AG04449 (cell line): ENCODE measurements around the gene VAPB.

Source experiments
- CTCF ChIA-PET: fragments of 350-600 bp; formaldehyde crosslinking; extraction: SDS; loops from one replicate; lab custom pipeline; 2021; ENCODE audit warnings: antibody characterized with exemption; lab: Yijun Ruan, JAX
- POLR2A ChIA-PET: fragments of 400-600, 350-600 bp; formaldehyde crosslinking; extraction: SDS; loops from one replicate; lab custom pipeline; 2020; ENCODE audit warnings: antibody characterized with exemption, inconsistent platforms; lab: Yijun Ruan, JAX
- DNase-seq: peaks from one replicate; pipeline ENCODE4 v3.0.0-alpha.2; 2010; ENCODE audit warnings: low read depth, low spot score
- H3K4me3 ChIP-seq: 2 replicates; pipeline ENCODE4 v1.5.1; 2011; ENCODE audit warnings: low read depth, mild to moderate bottlenecking, control low read depth, low read length
- TF ChIP-seq, protein P1 (sequence below): IDR thresholded peaks from one replicate; pipeline ENCODE4 v1.5.1; 2011; ENCODE audit warnings: mild to moderate bottlenecking, moderate library complexity, low read length, control low read depth, inconsistent platforms; ENCODE audit not compliant: insufficient read depth; ENCODE audit errors: missing control alignments

VAPB gene

GRCh38 chr20:58349570-58349969, 39.5 kb upstream of the VAPB start:
- CTCF ChIA-PET: interaction anchor here (0.7 to 1.4 kb wide), 3 partner anchors 8 to 301 kb away, joined by 3 read pairs; no protein-coding TSS in a partner anchor
- H3K4me3 ChIP-seq: no peak overlapping the region
- DNase-seq: peak; percentile 21
- POLR2A ChIA-PET: no interaction called here
- TF ChIP-seq, protein P1, sequence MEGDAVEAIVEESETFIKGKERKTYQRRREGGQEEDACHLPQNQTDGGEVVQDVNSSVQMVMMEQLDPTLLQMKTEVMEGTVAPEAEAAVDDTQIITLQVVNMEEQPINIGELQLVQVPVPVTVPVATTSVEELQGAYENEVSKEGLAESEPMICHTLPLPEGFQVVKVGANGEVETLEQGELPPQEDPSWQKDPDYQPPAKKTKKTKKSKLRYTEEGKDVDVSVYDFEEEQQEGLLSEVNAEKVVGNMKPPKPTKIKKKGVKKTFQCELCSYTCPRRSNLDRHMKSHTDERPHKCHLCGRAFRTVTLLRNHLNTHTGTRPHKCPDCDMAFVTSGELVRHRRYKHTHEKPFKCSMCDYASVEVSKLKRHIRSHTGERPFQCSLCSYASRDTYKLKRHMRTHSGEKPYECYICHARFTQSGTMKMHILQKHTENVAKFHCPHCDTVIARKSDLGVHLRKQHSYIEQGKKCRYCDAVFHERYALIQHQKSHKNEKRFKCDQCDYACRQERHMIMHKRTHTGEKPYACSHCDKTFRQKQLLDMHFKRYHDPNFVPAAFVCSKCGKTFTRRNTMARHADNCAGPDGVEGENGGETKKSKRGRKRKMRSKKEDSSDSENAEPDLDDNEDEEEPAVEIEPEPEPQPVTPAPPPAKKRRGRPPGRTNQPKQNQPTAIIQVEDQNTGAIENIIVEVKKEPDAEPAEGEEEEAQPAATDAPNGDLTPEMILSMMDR: no peak

DNA sequence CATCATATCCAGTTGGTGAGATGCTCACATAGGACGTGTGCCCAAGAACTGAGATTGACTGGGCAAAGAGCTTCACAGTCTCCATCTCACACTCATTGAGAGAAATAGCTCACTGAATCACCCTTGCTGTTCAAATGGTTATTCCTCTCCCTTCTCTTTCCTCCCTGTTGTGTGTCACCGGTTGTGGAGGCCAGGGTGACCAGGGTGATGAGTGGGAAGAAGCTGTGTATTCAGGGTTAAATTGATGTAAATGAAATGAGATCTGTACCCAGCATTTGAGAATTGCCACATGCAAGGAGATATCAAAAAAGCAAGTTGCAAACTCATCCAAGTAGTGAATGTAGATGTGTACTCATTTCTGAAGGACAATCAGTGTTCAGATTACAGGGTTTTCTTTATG, 36.6 kb upstream of the VAPB start:
- no peak for DNase-seq
- no peak overlapping the region for H3K4me3 ChIP-seq
- TF ChIP-seq, protein P1: no peak
- POLR2A ChIA-PET: no interaction called here
- CTCF ChIA-PET: interaction anchor here (1.0 kb wide), 1 partner anchor 116 kb away, joined by 5 read pairs; no protein-coding TSS in a partner anchor

DNA sequence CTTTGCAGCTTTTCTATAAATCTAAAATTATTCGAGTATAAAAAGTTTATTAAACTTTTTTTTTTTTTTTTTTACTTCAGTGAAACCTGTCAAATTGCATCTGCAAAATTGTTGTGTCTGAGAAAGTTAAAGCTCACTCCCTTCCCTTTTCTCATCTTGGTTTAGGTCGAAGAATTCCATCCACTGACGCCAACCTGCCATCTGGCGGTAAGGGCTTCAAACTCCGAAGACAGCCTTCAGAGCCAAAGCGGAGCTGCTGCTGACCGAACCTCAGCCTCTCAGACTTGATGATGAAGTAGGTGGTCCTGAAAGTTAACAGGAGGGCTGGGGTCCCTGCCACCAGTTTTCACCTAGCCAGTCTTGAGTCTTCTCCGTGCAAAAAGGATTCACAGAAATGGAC, 29.6 kb upstream of the VAPB start:
- H3K4me3 ChIP-seq: no peak overlapping the region
- ChIA-PET CTCF (no interaction called here), POLR2A (no interaction called here)
- TF ChIP-seq, protein P1: no peak
- DNase-seq: no peak

GRCh38 chr20:58360936-58361335, 28.1 kb upstream of the VAPB start:
- DNase-seq: no peak
- CTCF ChIA-PET: interaction anchor here (0.9 to 2.0 kb wide), 7 partner anchors 10 to 124 kb away, joined by 3 to 6 read pairs (median 3); no protein-coding TSS in a partner anchor
- no peak overlapping the region for H3K4me3 ChIP-seq
- POLR2A ChIA-PET: no interaction called here
- TF ChIP-seq, protein P1: no peak

- POLR2A ChIA-PET: no interaction called here
- DNase-seq: no peak
- CTCF ChIA-PET: interaction anchor here (1.2 to 2.0 kb wide), 4 partner anchors 11 to 86 kb away, joined by 3 to 6 read pairs (median 4); no protein-coding TSS in a partner anchor
- TF ChIP-seq, protein P1: no peak
- no peak overlapping the region for H3K4me3 ChIP-seq
Measured at GRCh38 chr20:58361481-58362205, 27.4 kb upstream of the VAPB start.

DNA sequence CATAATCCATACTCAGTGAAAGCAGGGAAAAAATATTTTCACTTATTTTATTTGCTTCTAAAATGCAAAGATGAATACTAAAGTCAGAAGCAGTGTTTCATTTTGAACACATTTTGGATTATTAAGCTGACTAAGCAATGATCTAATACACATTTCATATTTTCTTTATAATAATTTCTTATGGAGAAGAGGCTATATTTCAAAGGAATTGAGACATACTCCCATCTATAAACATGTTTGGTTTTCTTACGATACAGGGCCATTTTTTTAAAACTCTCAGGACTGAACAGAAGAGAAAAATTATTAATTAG, 26.9 kb upstream of the VAPB start:
- DNase-seq: no peak
- CTCF ChIA-PET: interaction anchor here (2.0 to 2.3 kb wide), 3 partner anchors 8 to 85 kb away, joined by 5 to 6 read pairs (median 6); no protein-coding TSS in a partner anchor
- H3K4me3 ChIP-seq: no peak overlapping the region
- TF ChIP-seq, protein P1: no peak
- POLR2A ChIA-PET: no interaction called here
